ENCODE results near the gene SMIM8.

DNA sequence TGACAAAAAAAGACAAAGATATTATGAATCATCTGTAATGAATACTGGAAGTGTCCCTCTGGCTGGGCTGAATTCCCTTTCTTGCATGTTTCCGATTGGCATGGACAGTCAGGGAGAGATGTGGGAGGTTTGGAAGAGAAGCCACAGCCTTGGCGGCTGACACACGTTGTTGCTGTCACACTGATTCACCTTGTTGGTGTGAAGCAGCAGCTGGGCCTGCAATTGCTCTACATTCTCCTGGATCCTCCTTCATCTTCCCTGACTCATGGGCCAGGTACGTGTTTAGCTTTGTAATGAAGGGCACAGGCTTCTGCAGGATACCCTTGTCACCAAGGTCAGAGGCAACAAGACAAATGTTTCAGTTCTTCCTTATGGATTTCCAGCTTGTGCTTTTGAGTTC, 13.4 kb upstream of the SMIM8 start:
- TF ChIP-seq TEAD1 (CRISPR knock-in tag; IDR thresholded peaks at IDR 0.05) = no peak
- TF ChIP-seq, protein P1, sequence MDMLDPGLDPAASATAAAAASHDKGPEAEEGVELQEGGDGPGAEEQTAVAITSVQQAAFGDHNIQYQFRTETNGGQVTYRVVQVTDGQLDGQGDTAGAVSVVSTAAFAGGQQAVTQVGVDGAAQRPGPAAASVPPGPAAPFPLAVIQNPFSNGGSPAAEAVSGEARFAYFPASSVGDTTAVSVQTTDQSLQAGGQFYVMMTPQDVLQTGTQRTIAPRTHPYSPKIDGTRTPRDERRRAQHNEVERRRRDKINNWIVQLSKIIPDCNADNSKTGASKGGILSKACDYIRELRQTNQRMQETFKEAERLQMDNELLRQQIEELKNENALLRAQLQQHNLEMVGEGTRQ (CRISPR knock-in tag; IDR thresholded peaks at IDR 0.05) = no peak
- no peak for TF ChIP-seq FOXK1 (CRISPR knock-in tag; IDR thresholded peaks at IDR 0.05)
- no peak for TF ChIP-seq MXD4 (CRISPR knock-in tag; IDR thresholded peaks at IDR 0.05; ENCODE audit: borderline replicate concordance)
- TF ChIP-seq, protein P2, sequence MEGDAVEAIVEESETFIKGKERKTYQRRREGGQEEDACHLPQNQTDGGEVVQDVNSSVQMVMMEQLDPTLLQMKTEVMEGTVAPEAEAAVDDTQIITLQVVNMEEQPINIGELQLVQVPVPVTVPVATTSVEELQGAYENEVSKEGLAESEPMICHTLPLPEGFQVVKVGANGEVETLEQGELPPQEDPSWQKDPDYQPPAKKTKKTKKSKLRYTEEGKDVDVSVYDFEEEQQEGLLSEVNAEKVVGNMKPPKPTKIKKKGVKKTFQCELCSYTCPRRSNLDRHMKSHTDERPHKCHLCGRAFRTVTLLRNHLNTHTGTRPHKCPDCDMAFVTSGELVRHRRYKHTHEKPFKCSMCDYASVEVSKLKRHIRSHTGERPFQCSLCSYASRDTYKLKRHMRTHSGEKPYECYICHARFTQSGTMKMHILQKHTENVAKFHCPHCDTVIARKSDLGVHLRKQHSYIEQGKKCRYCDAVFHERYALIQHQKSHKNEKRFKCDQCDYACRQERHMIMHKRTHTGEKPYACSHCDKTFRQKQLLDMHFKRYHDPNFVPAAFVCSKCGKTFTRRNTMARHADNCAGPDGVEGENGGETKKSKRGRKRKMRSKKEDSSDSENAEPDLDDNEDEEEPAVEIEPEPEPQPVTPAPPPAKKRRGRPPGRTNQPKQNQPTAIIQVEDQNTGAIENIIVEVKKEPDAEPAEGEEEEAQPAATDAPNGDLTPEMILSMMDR (IDR thresholded peaks at IDR 0.05) = no peak
- no peak for TF ChIP-seq ZNF263 (CRISPR knock-in tag; IDR thresholded peaks at IDR 0.05; ENCODE audit: low read depth)
- no peak for TF ChIP-seq ESRRA (CRISPR knock-in tag; IDR thresholded peaks at IDR 0.05; ENCODE audit: borderline replicate concordance)
- TF ChIP-seq, protein P3, sequence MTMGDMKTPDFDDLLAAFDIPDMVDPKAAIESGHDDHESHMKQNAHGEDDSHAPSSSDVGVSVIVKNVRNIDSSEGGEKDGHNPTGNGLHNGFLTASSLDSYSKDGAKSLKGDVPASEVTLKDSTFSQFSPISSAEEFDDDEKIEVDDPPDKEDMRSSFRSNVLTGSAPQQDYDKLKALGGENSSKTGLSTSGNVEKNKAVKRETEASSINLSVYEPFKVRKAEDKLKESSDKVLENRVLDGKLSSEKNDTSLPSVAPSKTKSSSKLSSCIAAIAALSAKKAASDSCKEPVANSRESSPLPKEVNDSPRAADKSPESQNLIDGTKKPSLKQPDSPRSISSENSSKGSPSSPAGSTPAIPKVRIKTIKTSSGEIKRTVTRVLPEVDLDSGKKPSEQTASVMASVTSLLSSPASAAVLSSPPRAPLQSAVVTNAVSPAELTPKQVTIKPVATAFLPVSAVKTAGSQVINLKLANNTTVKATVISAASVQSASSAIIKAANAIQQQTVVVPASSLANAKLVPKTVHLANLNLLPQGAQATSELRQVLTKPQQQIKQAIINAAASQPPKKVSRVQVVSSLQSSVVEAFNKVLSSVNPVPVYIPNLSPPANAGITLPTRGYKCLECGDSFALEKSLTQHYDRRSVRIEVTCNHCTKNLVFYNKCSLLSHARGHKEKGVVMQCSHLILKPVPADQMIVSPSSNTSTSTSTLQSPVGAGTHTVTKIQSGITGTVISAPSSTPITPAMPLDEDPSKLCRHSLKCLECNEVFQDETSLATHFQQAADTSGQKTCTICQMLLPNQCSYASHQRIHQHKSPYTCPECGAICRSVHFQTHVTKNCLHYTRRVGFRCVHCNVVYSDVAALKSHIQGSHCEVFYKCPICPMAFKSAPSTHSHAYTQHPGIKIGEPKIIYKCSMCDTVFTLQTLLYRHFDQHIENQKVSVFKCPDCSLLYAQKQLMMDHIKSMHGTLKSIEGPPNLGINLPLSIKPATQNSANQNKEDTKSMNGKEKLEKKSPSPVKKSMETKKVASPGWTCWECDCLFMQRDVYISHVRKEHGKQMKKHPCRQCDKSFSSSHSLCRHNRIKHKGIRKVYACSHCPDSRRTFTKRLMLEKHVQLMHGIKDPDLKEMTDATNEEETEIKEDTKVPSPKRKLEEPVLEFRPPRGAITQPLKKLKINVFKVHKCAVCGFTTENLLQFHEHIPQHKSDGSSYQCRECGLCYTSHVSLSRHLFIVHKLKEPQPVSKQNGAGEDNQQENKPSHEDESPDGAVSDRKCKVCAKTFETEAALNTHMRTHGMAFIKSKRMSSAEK (CRISPR knock-in tag; IDR thresholded peaks at IDR 0.05; ENCODE audit: borderline replicate concordance) = no peak
- TF ChIP-seq, protein P4, sequence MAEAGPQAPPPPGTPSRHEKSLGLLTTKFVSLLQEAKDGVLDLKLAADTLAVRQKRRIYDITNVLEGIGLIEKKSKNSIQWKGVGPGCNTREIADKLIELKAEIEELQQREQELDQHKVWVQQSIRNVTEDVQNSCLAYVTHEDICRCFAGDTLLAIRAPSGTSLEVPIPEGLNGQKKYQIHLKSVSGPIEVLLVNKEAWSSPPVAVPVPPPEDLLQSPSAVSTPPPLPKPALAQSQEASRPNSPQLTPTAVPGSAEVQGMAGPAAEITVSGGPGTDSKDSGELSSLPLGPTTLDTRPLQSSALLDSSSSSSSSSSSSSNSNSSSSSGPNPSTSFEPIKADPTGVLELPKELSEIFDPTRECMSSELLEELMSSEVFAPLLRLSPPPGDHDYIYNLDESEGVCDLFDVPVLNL (CRISPR knock-in tag; IDR thresholded peaks at IDR 0.05; ENCODE audit: borderline replicate concordance, low read depth) = no peak
- TF ChIP-seq, protein P5, sequence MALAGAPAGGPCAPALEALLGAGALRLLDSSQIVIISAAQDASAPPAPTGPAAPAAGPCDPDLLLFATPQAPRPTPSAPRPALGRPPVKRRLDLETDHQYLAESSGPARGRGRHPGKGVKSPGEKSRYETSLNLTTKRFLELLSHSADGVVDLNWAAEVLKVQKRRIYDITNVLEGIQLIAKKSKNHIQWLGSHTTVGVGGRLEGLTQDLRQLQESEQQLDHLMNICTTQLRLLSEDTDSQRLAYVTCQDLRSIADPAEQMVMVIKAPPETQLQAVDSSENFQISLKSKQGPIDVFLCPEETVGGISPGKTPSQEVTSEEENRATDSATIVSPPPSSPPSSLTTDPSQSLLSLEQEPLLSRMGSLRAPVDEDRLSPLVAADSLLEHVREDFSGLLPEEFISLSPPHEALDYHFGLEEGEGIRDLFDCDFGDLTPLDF (CRISPR knock-in tag; IDR thresholded peaks at IDR 0.05) = no peak
- TF ChIP-seq, protein P6, sequence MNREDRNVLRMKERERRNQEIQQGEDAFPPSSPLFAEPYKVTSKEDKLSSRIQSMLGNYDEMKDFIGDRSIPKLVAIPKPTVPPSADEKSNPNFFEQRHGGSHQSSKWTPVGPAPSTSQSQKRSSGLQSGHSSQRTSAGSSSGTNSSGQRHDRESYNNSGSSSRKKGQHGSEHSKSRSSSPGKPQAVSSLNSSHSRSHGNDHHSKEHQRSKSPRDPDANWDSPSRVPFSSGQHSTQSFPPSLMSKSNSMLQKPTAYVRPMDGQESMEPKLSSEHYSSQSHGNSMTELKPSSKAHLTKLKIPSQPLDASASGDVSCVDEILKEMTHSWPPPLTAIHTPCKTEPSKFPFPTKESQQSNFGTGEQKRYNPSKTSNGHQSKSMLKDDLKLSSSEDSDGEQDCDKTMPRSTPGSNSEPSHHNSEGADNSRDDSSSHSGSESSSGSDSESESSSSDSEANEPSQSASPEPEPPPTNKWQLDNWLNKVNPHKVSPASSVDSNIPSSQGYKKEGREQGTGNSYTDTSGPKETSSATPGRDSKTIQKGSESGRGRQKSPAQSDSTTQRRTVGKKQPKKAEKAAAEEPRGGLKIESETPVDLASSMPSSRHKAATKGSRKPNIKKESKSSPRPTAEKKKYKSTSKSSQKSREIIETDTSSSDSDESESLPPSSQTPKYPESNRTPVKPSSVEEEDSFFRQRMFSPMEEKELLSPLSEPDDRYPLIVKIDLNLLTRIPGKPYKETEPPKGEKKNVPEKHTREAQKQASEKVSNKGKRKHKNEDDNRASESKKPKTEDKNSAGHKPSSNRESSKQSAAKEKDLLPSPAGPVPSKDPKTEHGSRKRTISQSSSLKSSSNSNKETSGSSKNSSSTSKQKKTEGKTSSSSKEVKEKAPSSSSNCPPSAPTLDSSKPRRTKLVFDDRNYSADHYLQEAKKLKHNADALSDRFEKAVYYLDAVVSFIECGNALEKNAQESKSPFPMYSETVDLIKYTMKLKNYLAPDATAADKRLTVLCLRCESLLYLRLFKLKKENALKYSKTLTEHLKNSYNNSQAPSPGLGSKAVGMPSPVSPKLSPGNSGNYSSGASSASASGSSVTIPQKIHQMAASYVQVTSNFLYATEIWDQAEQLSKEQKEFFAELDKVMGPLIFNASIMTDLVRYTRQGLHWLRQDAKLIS (CRISPR knock-in tag; IDR thresholded peaks at IDR 0.05; ENCODE audit: borderline replicate concordance) = no peak
- no peak for TF ChIP-seq TCF7 (CRISPR knock-in tag; IDR thresholded peaks at IDR 0.05; ENCODE audit: low read depth)
- no peak for TF ChIP-seq FOXP1 (CRISPR knock-in tag; IDR thresholded peaks at IDR 0.05; ENCODE audit: borderline replicate concordance)
- TF ChIP-seq SP1 (CRISPR knock-in tag; conservative IDR thresholded peaks at IDR 0.05) = no peak
